B cell (primary cell): ENCODE results near the gene ADCY10.

Experiments
- EZH2 ChIP-seq: IDR thresholded peaks from 2 replicates; pipeline ENCODE4 v1.6.1; 2012; ENCODE audit warnings: borderline replicate concordance, low read depth, mild to moderate bottlenecking, moderate library complexity, low read length; ENCODE audit not compliant: insufficient read depth, poor library complexity, severe bottlenecking
- TF ChIP-seq, protein P1 (sequence below): fragments of 200-600 bp; IDR thresholded peaks from one replicate; pipeline ENCODE4 v1.8.0; 2022; ENCODE audit warnings: antibody characterized with exemption, mild to moderate bottlenecking

DNA sequence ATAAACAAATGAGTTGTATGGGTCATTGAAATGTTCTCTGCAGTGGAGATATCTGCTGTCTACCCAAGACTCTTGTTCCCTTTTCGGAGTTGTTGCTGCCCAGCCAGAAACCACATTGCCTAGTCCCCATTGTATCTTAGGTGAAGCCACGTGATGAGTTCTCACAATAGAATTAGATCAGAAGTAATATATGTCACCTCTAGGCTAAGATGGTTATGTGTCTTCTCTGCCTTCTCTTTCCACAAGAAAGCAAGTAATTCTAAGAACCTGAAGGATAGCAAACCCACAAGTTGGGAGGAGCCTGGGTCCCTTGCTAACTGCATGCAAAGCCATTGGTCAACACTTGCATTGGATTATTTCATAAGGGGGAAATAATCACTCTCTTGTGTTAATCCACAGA lies 76.6 kb downstream of the ADCY10 start:
- TF ChIP-seq, protein P1, sequence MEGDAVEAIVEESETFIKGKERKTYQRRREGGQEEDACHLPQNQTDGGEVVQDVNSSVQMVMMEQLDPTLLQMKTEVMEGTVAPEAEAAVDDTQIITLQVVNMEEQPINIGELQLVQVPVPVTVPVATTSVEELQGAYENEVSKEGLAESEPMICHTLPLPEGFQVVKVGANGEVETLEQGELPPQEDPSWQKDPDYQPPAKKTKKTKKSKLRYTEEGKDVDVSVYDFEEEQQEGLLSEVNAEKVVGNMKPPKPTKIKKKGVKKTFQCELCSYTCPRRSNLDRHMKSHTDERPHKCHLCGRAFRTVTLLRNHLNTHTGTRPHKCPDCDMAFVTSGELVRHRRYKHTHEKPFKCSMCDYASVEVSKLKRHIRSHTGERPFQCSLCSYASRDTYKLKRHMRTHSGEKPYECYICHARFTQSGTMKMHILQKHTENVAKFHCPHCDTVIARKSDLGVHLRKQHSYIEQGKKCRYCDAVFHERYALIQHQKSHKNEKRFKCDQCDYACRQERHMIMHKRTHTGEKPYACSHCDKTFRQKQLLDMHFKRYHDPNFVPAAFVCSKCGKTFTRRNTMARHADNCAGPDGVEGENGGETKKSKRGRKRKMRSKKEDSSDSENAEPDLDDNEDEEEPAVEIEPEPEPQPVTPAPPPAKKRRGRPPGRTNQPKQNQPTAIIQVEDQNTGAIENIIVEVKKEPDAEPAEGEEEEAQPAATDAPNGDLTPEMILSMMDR, result no peak
- TF ChIP-seq EZH2, result no peak
